ENCODE data around the gene STOX2.

The STOX2 gene

DNA sequence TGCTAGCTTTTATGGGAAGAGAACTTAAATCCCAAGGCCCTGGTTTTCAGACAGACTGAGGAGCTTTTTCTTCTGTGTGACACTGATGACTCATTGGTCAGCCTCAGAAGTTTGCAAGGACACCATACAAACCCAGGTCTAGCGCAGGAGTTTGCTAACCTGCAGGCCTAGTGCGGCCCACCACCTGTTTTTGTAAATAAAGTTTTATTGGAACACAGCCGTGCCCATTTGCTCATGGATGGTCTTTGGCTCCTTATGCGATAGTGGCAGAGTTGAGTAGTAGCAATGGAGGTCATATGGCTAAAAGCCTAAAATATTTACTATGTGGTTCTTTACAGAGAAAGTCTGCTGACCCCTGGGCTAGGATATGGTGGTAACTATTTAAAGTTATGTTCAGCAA is 98.3 kb downstream of the STOX2 start:
- TF ChIP-seq, protein P1, sequence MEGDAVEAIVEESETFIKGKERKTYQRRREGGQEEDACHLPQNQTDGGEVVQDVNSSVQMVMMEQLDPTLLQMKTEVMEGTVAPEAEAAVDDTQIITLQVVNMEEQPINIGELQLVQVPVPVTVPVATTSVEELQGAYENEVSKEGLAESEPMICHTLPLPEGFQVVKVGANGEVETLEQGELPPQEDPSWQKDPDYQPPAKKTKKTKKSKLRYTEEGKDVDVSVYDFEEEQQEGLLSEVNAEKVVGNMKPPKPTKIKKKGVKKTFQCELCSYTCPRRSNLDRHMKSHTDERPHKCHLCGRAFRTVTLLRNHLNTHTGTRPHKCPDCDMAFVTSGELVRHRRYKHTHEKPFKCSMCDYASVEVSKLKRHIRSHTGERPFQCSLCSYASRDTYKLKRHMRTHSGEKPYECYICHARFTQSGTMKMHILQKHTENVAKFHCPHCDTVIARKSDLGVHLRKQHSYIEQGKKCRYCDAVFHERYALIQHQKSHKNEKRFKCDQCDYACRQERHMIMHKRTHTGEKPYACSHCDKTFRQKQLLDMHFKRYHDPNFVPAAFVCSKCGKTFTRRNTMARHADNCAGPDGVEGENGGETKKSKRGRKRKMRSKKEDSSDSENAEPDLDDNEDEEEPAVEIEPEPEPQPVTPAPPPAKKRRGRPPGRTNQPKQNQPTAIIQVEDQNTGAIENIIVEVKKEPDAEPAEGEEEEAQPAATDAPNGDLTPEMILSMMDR (IDR thresholded peaks at IDR 0.05): no peak
- DNase-seq (ENCODE audit: low spot score): no peak
- no peak overlapping the region for H3K27ac ChIP-seq
- H3K4me3 ChIP-seq: no peak overlapping the region

DNA sequence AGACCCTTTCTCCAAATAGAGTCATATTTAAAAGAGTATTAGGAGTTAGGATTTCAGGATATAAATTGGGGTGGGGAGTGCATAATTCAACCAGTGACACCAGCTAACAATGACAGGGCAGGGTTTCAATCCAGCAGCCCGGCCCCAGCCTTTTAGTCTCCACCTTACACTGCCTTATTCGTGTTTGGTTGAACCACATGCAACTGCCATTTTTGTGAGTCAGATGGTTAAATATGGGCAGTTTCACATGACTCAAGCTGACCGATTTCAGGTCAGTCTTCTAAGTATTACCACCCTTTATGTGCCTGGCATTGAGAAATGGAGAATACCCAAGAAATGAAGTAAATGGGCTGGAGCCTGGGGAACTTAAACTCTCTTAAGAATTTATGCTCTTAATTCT is 102.8 kb downstream of the STOX2 start:
- TF ChIP-seq, protein P1 (IDR thresholded peaks at IDR 0.05): no peak
- no peak overlapping the region for H3K27ac ChIP-seq
- H3K4me3 ChIP-seq: no peak overlapping the region
- no peak for DNase-seq (ENCODE audit: low spot score)

DNA sequence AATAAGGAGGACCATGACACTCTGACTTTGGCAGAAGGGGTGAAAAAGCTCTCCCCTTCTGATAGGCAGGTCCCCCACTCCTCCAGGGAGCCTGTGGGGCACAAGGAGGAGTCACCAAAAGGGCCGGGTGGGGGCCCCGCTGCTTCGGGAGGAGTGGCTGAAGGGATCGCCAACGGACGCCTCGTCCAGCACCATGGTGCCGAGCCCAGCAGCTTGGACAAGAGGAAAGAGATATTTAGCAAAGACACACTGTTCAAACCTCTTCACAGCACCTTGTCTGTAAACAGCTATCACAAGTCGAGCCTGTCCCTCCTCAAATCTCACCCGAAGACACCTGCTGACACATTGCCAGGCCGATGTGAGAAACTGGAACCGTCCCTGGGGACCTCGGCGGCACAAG is 105.6 kb downstream of the STOX2 start:
- DNase-seq (ENCODE audit: low spot score): no peak

DNA sequence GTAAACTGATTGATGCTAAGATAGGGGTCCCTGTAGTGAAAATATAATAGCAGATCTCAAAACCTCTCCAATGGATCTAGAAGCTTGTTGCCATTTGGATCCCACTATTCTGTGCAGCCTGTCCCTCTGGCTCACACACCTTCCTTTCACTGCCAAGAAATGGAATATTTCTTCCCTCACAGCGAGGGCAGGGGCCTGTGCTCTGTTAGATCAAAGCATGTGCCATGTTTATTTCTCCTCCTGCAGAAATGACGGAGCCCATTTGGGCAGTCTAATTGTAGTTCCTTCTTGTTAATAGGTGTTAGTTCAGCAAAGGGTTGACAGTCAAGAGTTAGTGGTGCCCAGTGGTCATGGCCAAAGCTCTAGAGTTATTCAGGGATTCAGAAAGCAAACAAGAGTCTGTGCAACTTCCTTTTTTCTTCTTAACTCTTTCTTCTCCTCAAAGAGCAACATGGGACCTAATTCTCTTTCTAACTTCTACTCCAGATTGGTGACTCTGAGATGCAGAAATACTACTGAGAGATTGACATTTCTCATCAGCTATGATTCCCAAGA is 106.8 kb downstream of the STOX2 start:
- Histone ChIP-seq H3K4me3 (no peak overlapping the region), H3K27ac (no peak overlapping the region)
- TF ChIP-seq, protein P1 (IDR thresholded peaks at IDR 0.05): no peak
- DNase-seq (ENCODE audit: low spot score): no peak

More for the DNA sequence above, 105.6 kb downstream of the STOX2 start:
- no peak overlapping the region for H3K27ac ChIP-seq
- TF ChIP-seq, protein P1 (IDR thresholded peaks at IDR 0.05): no peak
- H3K4me3 ChIP-seq: no peak overlapping the region

DNA sequence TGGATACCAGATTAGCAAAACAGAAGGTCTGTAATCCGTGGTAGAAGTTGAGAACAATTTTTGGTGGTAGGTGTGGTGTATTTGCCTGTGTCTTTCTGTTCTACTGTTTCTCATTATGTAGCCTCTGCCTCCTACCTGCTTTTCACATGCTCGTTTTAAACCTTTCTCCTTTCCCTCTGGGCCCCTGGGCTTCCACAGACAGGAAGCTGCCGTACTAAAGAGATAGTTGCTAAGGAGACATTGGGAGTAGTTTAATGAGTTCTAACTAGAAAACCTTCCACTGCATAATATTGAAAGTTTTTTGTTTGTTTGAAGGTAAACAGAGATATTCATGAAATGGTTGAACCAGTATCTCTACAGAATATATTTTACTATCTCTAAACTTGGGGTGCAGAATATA is 107.8 kb downstream of the STOX2 start:
- Histone ChIP-seq H3K4me3 (no peak overlapping the region), H3K27ac (no peak overlapping the region)
- TF ChIP-seq, protein P1 (IDR thresholded peaks at IDR 0.05): no peak
- no peak for DNase-seq (ENCODE audit: low spot score)

DNA sequence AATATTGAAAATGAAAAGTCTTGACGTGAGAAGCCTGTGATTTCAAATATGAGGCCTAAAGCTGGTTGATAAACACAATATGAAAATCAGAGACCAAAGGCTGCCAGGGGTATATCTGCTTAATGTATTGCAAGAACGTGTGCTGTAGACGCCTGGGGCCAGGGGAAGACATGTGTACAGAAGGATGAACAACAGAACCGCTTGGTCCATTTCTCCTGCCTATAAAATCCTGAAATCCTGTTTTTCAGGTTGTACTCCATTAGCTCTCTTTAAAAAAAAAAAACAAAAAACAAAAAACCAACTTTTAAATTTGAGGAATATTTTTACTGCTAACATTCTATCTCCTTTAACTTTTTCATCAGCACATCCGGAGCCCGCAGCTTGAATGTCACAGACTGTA is 109.2 kb downstream of the STOX2 start:
- no peak for DNase-seq (ENCODE audit: low spot score)
- Histone ChIP-seq H3K27ac (no peak overlapping the region), H3K4me3 (no peak overlapping the region)
- TF ChIP-seq, protein P1 (IDR thresholded peaks at IDR 0.05): no peak

DNA sequence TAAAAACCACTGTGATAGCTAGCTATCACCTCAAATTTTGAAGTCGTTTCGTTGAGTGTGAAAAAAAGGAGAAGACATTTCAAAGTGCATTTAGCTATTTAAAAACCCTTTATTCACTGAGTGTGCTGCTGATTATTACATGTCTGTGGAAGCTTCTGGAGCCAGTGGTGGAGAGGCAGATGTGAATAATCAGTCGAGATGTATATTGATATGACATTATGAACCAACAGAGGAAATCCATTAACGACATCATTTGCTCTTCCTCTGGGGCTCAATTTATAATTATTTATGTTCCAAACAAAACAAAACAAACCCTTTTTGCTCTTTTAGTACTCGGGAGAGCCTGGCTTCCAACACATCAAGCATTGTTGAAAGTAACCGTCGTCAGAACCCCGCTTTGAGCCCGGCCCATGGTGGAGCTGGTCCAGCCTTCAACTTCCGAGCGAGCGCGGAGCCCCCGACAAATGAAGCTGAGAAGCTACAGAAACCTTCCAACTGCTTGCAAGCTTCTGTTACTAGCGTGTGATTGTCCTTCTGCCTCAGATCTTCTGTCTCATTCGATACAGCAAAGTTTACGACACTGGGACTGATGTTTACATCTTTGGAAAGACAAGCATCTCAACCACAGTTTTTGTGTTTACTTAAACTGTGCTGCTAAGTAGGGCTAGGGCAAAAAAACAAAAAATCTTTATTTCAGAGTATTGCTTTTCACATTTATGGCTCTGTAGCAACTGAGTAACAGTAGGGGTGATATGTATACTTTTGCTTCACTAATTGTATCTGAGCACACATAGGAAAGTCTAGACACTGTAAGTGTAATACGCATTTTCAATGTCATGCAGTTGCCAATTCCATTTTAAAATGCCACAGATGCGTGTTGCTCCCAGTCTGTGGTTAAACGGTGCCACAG is 111.9 kb downstream of the STOX2 start:
- TF ChIP-seq, protein P1 (IDR thresholded peaks at IDR 0.05): no peak
- Histone ChIP-seq H3K27ac (no peak overlapping the region), H3K4me3 (no peak overlapping the region)
- no peak for DNase-seq (ENCODE audit: low spot score)

All from coronary artery (tissue), 2 donors.